Activated CD8-positive, alpha-beta T cell treated with anti-CD3 and anti-CD28 coated beads for 36 hours (primary cell): Measurements from ENCODE around the gene SLC24A3. TPM values are rescaled to one million over a fixed set of nuclear protein-coding genes. Genes with fewer than 3 reads are reported as not detected.

Experiments
- ATAC-seq: fragments of 200-7000 bp; cut with Tn5 transposase; one replicate; pipeline ENCODE4 v1.10.0; 2021; ENCODE audit warnings: mild to moderate bottlenecking, moderate library complexity
- CTCF ChIA-PET: fragments of 350-600 bp; sonication (Branson Sonifier 250); formaldehyde crosslinking; loops from one replicate; lab custom pipeline; 2021; ENCODE audit warnings: antibody characterized with exemption; lab: Charles Lee
- POLR2A ChIA-PET: fragments of 350-600 bp; sonication (Branson Sonifier 250); formaldehyde crosslinking; loops from one replicate; lab custom pipeline; 2021; ENCODE audit warnings: antibody characterized with exemption; lab: Charles Lee
- DNase-seq: peaks from one replicate; pipeline ENCODE4 v3.0.0-alpha.2; 2020
- H3K27ac Mint-ChIP-seq: one replicate; pipeline ENCODE4 v1.8.0; 2021; ENCODE audit warnings: mild to moderate bottlenecking, mixed read lengths
- H3K27me3 Mint-ChIP-seq: one replicate; pipeline ENCODE4 v1.8.0; 2021; ENCODE audit warnings: mixed read lengths
- H3K36me3 Mint-ChIP-seq: one replicate; pipeline ENCODE4 v1.8.0; 2021; ENCODE audit warnings: low read depth, mixed read lengths
- H3K4me1 Mint-ChIP-seq: one replicate; pipeline ENCODE4 v1.8.0; 2021; ENCODE audit warnings: low read depth, mixed read lengths
- H3K4me3 Mint-ChIP-seq: one replicate; pipeline ENCODE4 v1.8.0; 2021; ENCODE audit warnings: mild to moderate bottlenecking, moderate library complexity, mixed read lengths
- H3K9me3 Mint-ChIP-seq: one replicate; pipeline ENCODE4 v1.8.0; 2021; ENCODE audit warnings: mixed read lengths
- CTCF ChIP-seq: fragments of 200-600 bp; IDR thresholded peaks from one replicate; pipeline ENCODE4 v1.8.0; 2022; ENCODE audit warnings: antibody characterized with exemption, mild to moderate bottlenecking
- intact Hi-C: fragments of 100-400 bp; cut with micrococcal nuclease; formaldehyde crosslinking; loops from one replicate; pipeline ENCODE4 v1.10.0; 2022
- total RNA-seq, 2 experiments: library from RNA; stranded (reverse); gene quantifications; one replicate each; pipeline ENCODE4 v1.2.3, GENCODE V29; 2021

Gene SLC24A3
- total RNA-seq, 2 experiments from 2014 or later = not detected

- Mint-ChIP-seq H3K27me3 (peaks cover 4% of the 10 kb centered on the region), H3K9me3 (no peaks in the 10 kb centered on the region), H3K27ac (no peak overlapping the region), H3K36me3 (no peaks in the 10 kb centered on the region), H3K4me1 (no peaks in the 10 kb centered on the region), H3K4me3 (no peak overlapping the region)
- CTCF ChIA-PET = no interaction called here
- TF ChIP-seq CTCF = no peak
- POLR2A ChIA-PET = no interaction called here
- DNase-seq (no peak), ATAC-seq (no peak)
- intact Hi-C loops = no loop called here
Observed at GRCh38 chr20:19322061-19322985, 109.9 kb downstream of the SLC24A3 start.

DNA sequence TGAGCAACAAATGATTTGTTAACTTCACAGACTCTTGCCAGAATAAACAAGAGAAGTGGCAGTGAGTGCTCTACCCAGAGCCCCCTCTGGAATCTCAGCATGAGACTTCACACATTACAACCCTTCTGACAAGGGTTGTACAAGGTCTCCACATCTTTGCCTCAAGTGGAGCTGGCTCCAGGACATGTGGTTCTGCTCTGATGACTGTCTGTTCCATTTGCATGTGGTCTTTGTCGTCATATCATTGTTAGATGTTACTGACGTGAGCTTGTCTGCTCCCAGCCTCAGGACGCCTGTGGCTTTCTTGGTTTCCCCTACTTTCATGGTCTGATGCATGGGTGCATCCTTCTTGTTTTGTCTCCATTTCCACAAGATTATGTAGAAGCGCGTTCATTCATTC lies 115.0 kb downstream of the SLC24A3 start:
- DNase-seq (no peak), ATAC-seq (no peak)
- ChIA-PET POLR2A (no interaction called here), CTCF (no interaction called here)
- intact Hi-C loops = no loop called here
- no peak for TF ChIP-seq CTCF
- Mint-ChIP-seq H3K9me3 (no peaks in the 10 kb centered on the region), H3K27me3 (peaks cover 4% of the 10 kb centered on the region), H3K4me3 (no peak overlapping the region), H3K27ac (no peak overlapping the region), H3K36me3 (no peaks in the 10 kb centered on the region), H3K4me1 (no peaks in the 10 kb centered on the region)

DNA sequence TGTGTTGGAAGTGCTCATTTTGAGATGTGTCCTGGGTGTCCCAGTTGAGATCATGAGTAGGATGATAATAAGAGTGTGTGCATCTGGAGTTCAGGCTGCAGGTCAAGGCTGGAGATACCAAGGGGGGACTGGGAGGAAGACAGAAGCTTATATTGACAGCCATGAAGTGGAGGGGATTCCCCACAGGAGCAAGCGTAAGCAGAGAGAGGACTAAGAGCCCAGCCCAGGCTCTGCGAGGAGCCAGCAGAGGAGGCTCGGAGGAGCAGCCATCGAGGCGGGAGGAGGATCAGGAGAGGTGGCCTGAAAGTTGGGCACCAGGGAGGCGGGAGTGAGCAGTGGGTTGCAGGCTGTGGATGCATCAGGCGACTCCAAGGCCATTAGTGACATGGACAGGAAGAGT lies 116.2 kb downstream of the SLC24A3 start:
- Mint-ChIP-seq H3K27ac (no peak overlapping the region), H3K27me3 (peaks cover 4% of the 10 kb centered on the region), H3K4me3 (no peak overlapping the region), H3K9me3 (no peaks in the 10 kb centered on the region), H3K4me1 (no peaks in the 10 kb centered on the region), H3K36me3 (no peaks in the 10 kb centered on the region)
- no peak for TF ChIP-seq CTCF
- no peak for DNase-seq
- ChIA-PET POLR2A (no interaction called here), CTCF (no interaction called here)
- intact Hi-C loops = no loop called here
- no peak for ATAC-seq

GRCh38 chr20:19330038-19330437 lies 117.6 kb downstream of the SLC24A3 start:
- no peak for DNase-seq
- no peak overlapping the region for H3K4me3 Mint-ChIP-seq

More at GRCh38 chr20:19330038-19330437, 117.6 kb downstream of the SLC24A3 start:
- Mint-ChIP-seq H3K9me3 (no peaks in the 10 kb centered on the region), H3K27me3 (peaks cover 4% of the 10 kb centered on the region), H3K4me1 (no peaks in the 10 kb centered on the region), H3K36me3 (no peaks in the 10 kb centered on the region), H3K27ac (no peak overlapping the region)
- intact Hi-C loops = no loop called here
- ChIA-PET POLR2A (no interaction called here), CTCF (no interaction called here)
- no peak for ATAC-seq
- no peak for TF ChIP-seq CTCF
